ENCODE results near the gene CCDC146.
"Not testable (repeated sequence)": the region's sequence is repeated elsewhere in the genome, so short reads cannot be mapped to it uniquely, and the experiment has no call there.

Gene CCDC146

GRCh38 chr7:77121860-77122681, at the start of gene CCDC146:
CCDC146 (plus strand) TSS chr7:77122615; CDS start chr7:77167669, 45,054 bp downstream.
- H3K4me1 ChIP-seq (ENCODE audit: control insufficient read depth in 1 of 2, insufficient read depth in 2 of 2, low read length in 2 of 2); H3K27me3 ChIP-seq (ENCODE audit: control insufficient read depth in 1 of 2, insufficient read depth in 2 of 2, low read length in 2 of 2); H3K27ac ChIP-seq (ENCODE audit: low read depth, low read length); H3K36me3 ChIP-seq (ENCODE audit: control insufficient read depth in 1 of 2, insufficient read depth in 2 of 2, low read length in 2 of 2); H3K9me3 ChIP-seq (ENCODE audit: control insufficient read depth in 1 of 2, low read length in 2 of 2): not testable (repeated sequence)
- Histone ChIP-seq H3K4me3 (ENCODE audit: low read depth in 1 of 2, low read length in 2 of 2) (peak within 1 kb of the TSS; percentile 76 to 84), H3K9ac (ENCODE audit: low read depth in 1 of 2, low read length in 2 of 2) (peak within 1 kb of the TSS; percentile 61 to 66)

GRCh38 chr7:77074786-77075396, 47.5 kb upstream of the CCDC146 start:
- H3K4me3 ChIP-seq (ENCODE audit: low read depth in 1 of 2, low read length in 2 of 2); H3K27ac ChIP-seq (ENCODE audit: low read depth, low read length); H3K9ac ChIP-seq (ENCODE audit: low read depth in 1 of 2, low read length in 2 of 2); H3K9me3 ChIP-seq (ENCODE audit: control insufficient read depth in 1 of 2, low read length in 2 of 2); H3K36me3 ChIP-seq (ENCODE audit: control insufficient read depth in 1 of 2, insufficient read depth in 2 of 2, low read length in 2 of 2); H3K27me3 ChIP-seq (ENCODE audit: control insufficient read depth in 1 of 2, insufficient read depth in 2 of 2, low read length in 2 of 2); H3K4me1 ChIP-seq (ENCODE audit: control insufficient read depth in 1 of 2, insufficient read depth in 2 of 2, low read length in 2 of 2): not testable (repeated sequence)

GRCh38 chr7:77077060-77077459, 45.4 kb upstream of the CCDC146 start:
- H3K4me3 ChIP-seq (ENCODE audit: low read depth in 1 of 2, low read length in 2 of 2); H3K9ac ChIP-seq (ENCODE audit: low read depth in 1 of 2, low read length in 2 of 2); H3K27ac ChIP-seq (ENCODE audit: low read depth, low read length); H3K9me3 ChIP-seq (ENCODE audit: control insufficient read depth in 1 of 2, low read length in 2 of 2); H3K36me3 ChIP-seq (ENCODE audit: control insufficient read depth in 1 of 2, insufficient read depth in 2 of 2, low read length in 2 of 2); H3K27me3 ChIP-seq (ENCODE audit: control insufficient read depth in 1 of 2, insufficient read depth in 2 of 2, low read length in 2 of 2); H3K4me1 ChIP-seq (ENCODE audit: control insufficient read depth in 1 of 2, insufficient read depth in 2 of 2, low read length in 2 of 2): not testable (repeated sequence)

- H3K4me3 ChIP-seq (ENCODE audit: low read depth in 1 of 2, low read length in 2 of 2); H3K9ac ChIP-seq (ENCODE audit: low read depth in 1 of 2, low read length in 2 of 2); H3K36me3 ChIP-seq (ENCODE audit: control insufficient read depth in 1 of 2, insufficient read depth in 2 of 2, low read length in 2 of 2); H3K9me3 ChIP-seq (ENCODE audit: control insufficient read depth in 1 of 2, low read length in 2 of 2); H3K27me3 ChIP-seq (ENCODE audit: control insufficient read depth in 1 of 2, insufficient read depth in 2 of 2, low read length in 2 of 2); H3K27ac ChIP-seq (ENCODE audit: low read depth, low read length); H3K4me1 ChIP-seq (ENCODE audit: control insufficient read depth in 1 of 2, insufficient read depth in 2 of 2, low read length in 2 of 2): not testable (repeated sequence)
These were observed 43.3 kb upstream of the CCDC146 start for GRCh38 chr7:77079112-77079511.

GRCh38 chr7:77079624-77080023, 42.8 kb upstream of the CCDC146 start:
- not testable (repeated sequence) for H3K9me3 ChIP-seq (ENCODE audit: control insufficient read depth in 1 of 2, low read length in 2 of 2); H3K27me3 ChIP-seq (ENCODE audit: control insufficient read depth in 1 of 2, insufficient read depth in 2 of 2, low read length in 2 of 2); H3K9ac ChIP-seq (ENCODE audit: low read depth in 1 of 2, low read length in 2 of 2); H3K4me1 ChIP-seq (ENCODE audit: control insufficient read depth in 1 of 2, insufficient read depth in 2 of 2, low read length in 2 of 2); H3K27ac ChIP-seq (ENCODE audit: low read depth, low read length); H3K4me3 ChIP-seq (ENCODE audit: low read depth in 1 of 2, low read length in 2 of 2); H3K36me3 ChIP-seq (ENCODE audit: control insufficient read depth in 1 of 2, insufficient read depth in 2 of 2, low read length in 2 of 2)

GRCh38 chr7:77080236-77080635, 42.2 kb upstream of the CCDC146 start:
- H3K36me3 ChIP-seq (ENCODE audit: control insufficient read depth in 1 of 2, insufficient read depth in 2 of 2, low read length in 2 of 2); H3K9me3 ChIP-seq (ENCODE audit: control insufficient read depth in 1 of 2, low read length in 2 of 2); H3K27ac ChIP-seq (ENCODE audit: low read depth, low read length): not testable (repeated sequence)

GRCh38 chr7:77082192-77082591, 40.2 kb upstream of the CCDC146 start:
- H3K36me3 ChIP-seq (ENCODE audit: control insufficient read depth in 1 of 2, insufficient read depth in 2 of 2, low read length in 2 of 2); H3K4me3 ChIP-seq (ENCODE audit: low read depth in 1 of 2, low read length in 2 of 2); H3K27ac ChIP-seq (ENCODE audit: low read depth, low read length); H3K4me1 ChIP-seq (ENCODE audit: control insufficient read depth in 1 of 2, insufficient read depth in 2 of 2, low read length in 2 of 2); H3K27me3 ChIP-seq (ENCODE audit: control insufficient read depth in 1 of 2, insufficient read depth in 2 of 2, low read length in 2 of 2); H3K9me3 ChIP-seq (ENCODE audit: control insufficient read depth in 1 of 2, low read length in 2 of 2); H3K9ac ChIP-seq (ENCODE audit: low read depth in 1 of 2, low read length in 2 of 2): not testable (repeated sequence)

More at GRCh38 chr7:77080236-77080635, 42.2 kb upstream of the CCDC146 start:
- H3K27me3 ChIP-seq (ENCODE audit: control insufficient read depth in 1 of 2, insufficient read depth in 2 of 2, low read length in 2 of 2); H3K9ac ChIP-seq (ENCODE audit: low read depth in 1 of 2, low read length in 2 of 2); H3K4me1 ChIP-seq (ENCODE audit: control insufficient read depth in 1 of 2, insufficient read depth in 2 of 2, low read length in 2 of 2); H3K4me3 ChIP-seq (ENCODE audit: low read depth in 1 of 2, low read length in 2 of 2): not testable (repeated sequence)

- H3K9ac ChIP-seq (ENCODE audit: low read depth in 1 of 2, low read length in 2 of 2); H3K27ac ChIP-seq (ENCODE audit: low read depth, low read length); H3K27me3 ChIP-seq (ENCODE audit: control insufficient read depth in 1 of 2, insufficient read depth in 2 of 2, low read length in 2 of 2); H3K9me3 ChIP-seq (ENCODE audit: control insufficient read depth in 1 of 2, low read length in 2 of 2); H3K36me3 ChIP-seq (ENCODE audit: control insufficient read depth in 1 of 2, insufficient read depth in 2 of 2, low read length in 2 of 2); H3K4me1 ChIP-seq (ENCODE audit: control insufficient read depth in 1 of 2, insufficient read depth in 2 of 2, low read length in 2 of 2); H3K4me3 ChIP-seq (ENCODE audit: low read depth in 1 of 2, low read length in 2 of 2): not testable (repeated sequence)
These were observed 30.1 kb upstream of the CCDC146 start for GRCh38 chr7:77092301-77092700.

- not testable (repeated sequence) for H3K9ac ChIP-seq (ENCODE audit: low read depth in 1 of 2, low read length in 2 of 2); H3K4me1 ChIP-seq (ENCODE audit: control insufficient read depth in 1 of 2, insufficient read depth in 2 of 2, low read length in 2 of 2); H3K27me3 ChIP-seq (ENCODE audit: control insufficient read depth in 1 of 2, insufficient read depth in 2 of 2, low read length in 2 of 2); H3K27ac ChIP-seq (ENCODE audit: low read depth, low read length); H3K9me3 ChIP-seq (ENCODE audit: control insufficient read depth in 1 of 2, low read length in 2 of 2); H3K4me3 ChIP-seq (ENCODE audit: low read depth in 1 of 2, low read length in 2 of 2); H3K36me3 ChIP-seq (ENCODE audit: control insufficient read depth in 1 of 2, insufficient read depth in 2 of 2, low read length in 2 of 2)
These were observed 21.9 kb upstream of the CCDC146 start for GRCh38 chr7:77100501-77100900.

GRCh38 chr7:77101187-77101586, 21.2 kb upstream of the CCDC146 start:
- not testable (repeated sequence) for H3K36me3 ChIP-seq (ENCODE audit: control insufficient read depth in 1 of 2, insufficient read depth in 2 of 2, low read length in 2 of 2); H3K27me3 ChIP-seq (ENCODE audit: control insufficient read depth in 1 of 2, insufficient read depth in 2 of 2, low read length in 2 of 2); H3K9me3 ChIP-seq (ENCODE audit: control insufficient read depth in 1 of 2, low read length in 2 of 2); H3K4me3 ChIP-seq (ENCODE audit: low read depth in 1 of 2, low read length in 2 of 2); H3K4me1 ChIP-seq (ENCODE audit: control insufficient read depth in 1 of 2, insufficient read depth in 2 of 2, low read length in 2 of 2); H3K9ac ChIP-seq (ENCODE audit: low read depth in 1 of 2, low read length in 2 of 2); H3K27ac ChIP-seq (ENCODE audit: low read depth, low read length)

All from duodenal mucosa (tissue), 2 donors.